DOHH2 (cell line): Measurements from ENCODE around the gene STRA8.

Source experiments
- H3F3A ChIP-seq: fragments of 200-600 bp; sonication (generic), shearing (Covaris generic); 2 replicates; pipeline ENCODE4 v1.6.0; 2016; ENCODE audit warnings: antibody characterized with exemption, mild to moderate bottlenecking; ENCODE audit not compliant: control insufficient read depth, insufficient read depth
- H3K27ac ChIP-seq: fragments of 200-600 bp; sonication (generic); 2 replicates; pipeline ENCODE4 v1.5.1; 2014; ENCODE audit warnings: low read depth, mild to moderate bottlenecking, low read length, moderate library complexity
- H3K27me3 ChIP-seq: fragments of 200-600 bp; sonication (generic); 2 replicates; pipeline ENCODE4 v1.6.1; 2014; ENCODE audit warnings: mild to moderate bottlenecking, low read length, mixed read lengths; ENCODE audit not compliant: control insufficient read depth
- H3K36me3 ChIP-seq: fragments of 200-600 bp; sonication (generic); 2 replicates; pipeline ENCODE4 v1.6.1; 2014; ENCODE audit warnings: mild to moderate bottlenecking, low read length, moderate library complexity, mixed read lengths; ENCODE audit not compliant: control insufficient read depth
- H3K4me1 ChIP-seq: fragments of 200-600 bp; sonication (generic); 2 replicates; pipeline ENCODE4 v1.6.1; 2014; ENCODE audit warnings: mild to moderate bottlenecking, low read length, mixed read lengths; ENCODE audit not compliant: control insufficient read depth
- H3K4me2 ChIP-seq: fragments of 200-600 bp; sonication (generic); 2 replicates; pipeline ENCODE4 v1.6.0; 2014; ENCODE audit warnings: mild to moderate bottlenecking, low read length, moderate library complexity
- H3K4me3 ChIP-seq: fragments of 200-600 bp; sonication (generic); 2 replicates; pipeline ENCODE4 v1.5.1; 2014; ENCODE audit warnings: mild to moderate bottlenecking, low read length, mixed read lengths
- H3K79me2 ChIP-seq: fragments of 200-600 bp; sonication (generic); 2 replicates; pipeline ENCODE4 v1.6.1; 2014; ENCODE audit warnings: mild to moderate bottlenecking, low read length, mixed read lengths; ENCODE audit not compliant: control insufficient read depth
- H3K9me2 ChIP-seq: fragments of 200-600 bp; sonication (generic); replicated peaks from 2 replicates; pipeline ENCODE4 v1.6.1; 2014; ENCODE audit warnings: mild to moderate bottlenecking, low read length, mixed read lengths; ENCODE audit not compliant: control insufficient read depth
- H3K9me3 ChIP-seq: fragments of 200-600 bp; sonication (generic); 2 replicates; pipeline ENCODE4 v1.6.1; 2014; ENCODE audit warnings: antibody characterized with exemption, low read length, mixed read lengths; ENCODE audit not compliant: control insufficient read depth, insufficient read depth
- H4K20me1 ChIP-seq: fragments of 200-600 bp; sonication (generic); 2 replicates; pipeline ENCODE4 v1.6.0; 2014; ENCODE audit warnings: low read depth, mild to moderate bottlenecking, antibody characterized with exemption, low read length, moderate library complexity; ENCODE audit not compliant: control insufficient read depth, insufficient read depth
- CTCF ChIP-seq: fragments of 200-600 bp; sonication (generic); IDR thresholded peaks from one replicate; pipeline ENCODE4 v1.5.1; 2014; ENCODE audit warnings: antibody characterized with exemption, mild to moderate bottlenecking, low read depth, low read length; ENCODE audit not compliant: poor library complexity, severe bottlenecking
- EZH2phosphoT487 ChIP-seq: fragments of 200-600 bp; sonication (generic); IDR thresholded peaks from 2 replicates; pipeline ENCODE4 v1.6.1; 2017; ENCODE audit warnings: borderline replicate concordance, mild to moderate bottlenecking, antibody characterized with exemption, low read length, moderate library complexity, mixed read lengths

The STRA8 gene

GRCh38 chr7:135193615-135194081 lies 40.0 kb upstream of the STRA8 start:
- Histone ChIP-seq H3K4me2 (no peak overlapping the region), H3K4me3 (no peak overlapping the region), H3K79me2 (no peaks in the 10 kb centered on the region), H3K27me3 (no peaks in the 10 kb centered on the region), H4K20me1 (no peaks in the 10 kb centered on the region), H3K27ac (no peak overlapping the region), H3K4me1 (no peaks in the 10 kb centered on the region), H3K36me3 (peaks cover 42% of the 10 kb centered on the region), H3K9me3 (no peaks in the 10 kb centered on the region), H3F3A (no peaks in the 10 kb centered on the region), H3K9me2 (no peaks in the 10 kb centered on the region)
- TF ChIP-seq EZH2phosphoT487, result no peak
- no peak for TF ChIP-seq CTCF

- H3K36me3 ChIP-seq, result peaks cover 36% of the 10 kb centered on the region
These were observed 39.0 kb upstream of the STRA8 start for GRCh38 chr7:135194494-135195095.

GRCh38 chr7:135195156-135195555 lies 38.5 kb upstream of the STRA8 start:
- Histone ChIP-seq H3F3A (no peaks in the 10 kb centered on the region), H3K27ac (no peak overlapping the region), H3K4me3 (no peak overlapping the region), H3K27me3 (no peaks in the 10 kb centered on the region), H3K9me3 (no peaks in the 10 kb centered on the region), H3K36me3 (peaks cover 38% of the 10 kb centered on the region), H3K4me1 (no peaks in the 10 kb centered on the region), H3K9me2 (no peaks in the 10 kb centered on the region), H4K20me1 (no peaks in the 10 kb centered on the region), H3K79me2 (no peaks in the 10 kb centered on the region), H3K4me2 (no peak overlapping the region)
- no peak for TF ChIP-seq EZH2phosphoT487
- no peak for TF ChIP-seq CTCF

More at GRCh38 chr7:135194494-135195095, 39.0 kb upstream of the STRA8 start:
- Histone ChIP-seq H4K20me1 (no peaks in the 10 kb centered on the region), H3K27ac (no peak overlapping the region), H3K4me1 (no peaks in the 10 kb centered on the region), H3F3A (no peaks in the 10 kb centered on the region), H3K27me3 (no peaks in the 10 kb centered on the region), H3K4me2 (no peak overlapping the region), H3K9me2 (no peaks in the 10 kb centered on the region), H3K9me3 (no peaks in the 10 kb centered on the region), H3K79me2 (no peaks in the 10 kb centered on the region), H3K4me3 (no peak overlapping the region)
- TF ChIP-seq EZH2phosphoT487 (no peak), CTCF (no peak)
